ENCODE results near the gene LMAN2.
A peak's percentile ranks its signal among the peaks of the same experiment; 100 is the strongest.
"Not testable (repeated sequence)": the region's sequence is repeated elsewhere in the genome, so short reads cannot be mapped to it uniquely, and the experiment has no call there.

The LMAN2 gene

GRCh38 chr5:177346820-177347219, 4.6 kb downstream of the LMAN2 start:
- no peak for DNase-seq (ENCODE audit: low read depth in 3 of 3)

GRCh38 chr5:177344891-177345290, 6.6 kb downstream of the LMAN2 start:
- DNase-seq (ENCODE audit: low read depth in 3 of 3), result no peak

GRCh38 chr5:177343777-177344176, 7.7 kb downstream of the LMAN2 start:
- DNase-seq (ENCODE audit: low read depth in 3 of 3), result no peak

GRCh38 chr5:177343000-177343399, 8.5 kb downstream of the LMAN2 start:
- not testable (repeated sequence) for DNase-seq (ENCODE audit: low read depth in 3 of 3)

GRCh38 chr5:177339107-177339638, 12.3 kb downstream of the LMAN2 start:
- DNase-seq (ENCODE audit: low read depth in 3 of 3), result no peak

- DNase-seq (ENCODE audit: low read depth in 3 of 3), result no peak
These were observed 13.0 kb downstream of the LMAN2 start for GRCh38 chr5:177338251-177339106.

GRCh38 chr5:177336603-177337494, 14.6 kb downstream of the LMAN2 start:
- DNase-seq (ENCODE audit: low read depth in 3 of 3), result no peak

GRCh38 chr5:177336112-177336511, 15.4 kb downstream of the LMAN2 start:
- peak in 1 of 3 experiments; percentile 29 for DNase-seq (ENCODE audit: low read depth in 3 of 3)

- DNase-seq (ENCODE audit: low read depth in 3 of 3), result no peak
These were observed 15.8 kb downstream of the LMAN2 start for GRCh38 chr5:177335701-177336065.

- no peak for DNase-seq (ENCODE audit: low read depth in 3 of 3)
These were observed 16.4 kb downstream of the LMAN2 start for GRCh38 chr5:177334781-177335700.

GRCh38 chr5:177334155-177334551, 17.3 kb downstream of the LMAN2 start:
- no peak for DNase-seq (ENCODE audit: low read depth in 3 of 3)

GRCh38 chr5:177333420-177334154, 17.9 kb downstream of the LMAN2 start:
- no peak for DNase-seq (ENCODE audit: low read depth in 3 of 3)

GRCh38 chr5:177332896-177333260, 18.6 kb downstream of the LMAN2 start:
- DNase-seq (ENCODE audit: low read depth in 3 of 3), result no peak

- no peak for DNase-seq (ENCODE audit: low read depth in 3 of 3)
These were observed 19.2 kb downstream of the LMAN2 start for GRCh38 chr5:177332031-177332895.

- no peak for DNase-seq (ENCODE audit: low read depth in 3 of 3)
These were observed 20.3 kb downstream of the LMAN2 start for GRCh38 chr5:177330991-177331842.

GRCh38 chr5:177329883-177330282, 21.6 kb downstream of the LMAN2 start:
- DNase-seq (ENCODE audit: low read depth in 3 of 3), result no peak

- no peak for DNase-seq (ENCODE audit: low read depth in 3 of 3)
These were observed 22.8 kb downstream of the LMAN2 start for GRCh38 chr5:177328545-177329231.

Measured in stimulated activated CD4-positive, alpha-beta T cell treated with anti-CD3 and anti-CD28 coated beads, TNF-alpha, amount 100 ng/mL, for 24 hours (primary cell).